SK-N-SH (cell line): Measurements from ENCODE around the gene SFT2D1.

Experiments
- CTCF ChIP-seq: fragments of 200-600 bp; sonication (generic); IDR thresholded peaks from 2 replicates; pipeline ENCODE4 v1.6.1; 2017; ENCODE audit warnings: antibody characterized with exemption, mild to moderate bottlenecking, moderate library complexity
- EP300 ChIP-seq, 2 experiments: IDR thresholded peaks; 2 replicates each; pipeline versions ENCODE4 v1.4.0 to v1.6.1; 2012; ENCODE audit warnings: borderline replicate concordance in 1 of 2, low read depth in 1 of 2, low read length in 1 of 2
- EZH2phosphoT487 ChIP-seq: fragments of 200-600 bp; sonication (generic); IDR thresholded peaks from 2 replicates; pipeline ENCODE4 v1.6.1; 2017; ENCODE audit warnings: low read depth, mixed run types, mild to moderate bottlenecking, antibody characterized with exemption, moderate library complexity, borderline replicate concordance
- FOSL2 ChIP-seq: IDR thresholded peaks from 2 replicates; pipeline ENCODE4 v1.4.0; 2012; ENCODE audit warnings: low read depth, mild to moderate bottlenecking, moderate library complexity, borderline replicate concordance
- RCOR1 ChIP-seq: fragments of 150-350 bp; IDR thresholded peaks from 2 replicates; pipeline ENCODE4 v1.6.1; 2017; ENCODE audit warnings: antibody characterized with exemption, low read length
- SIN3A ChIP-seq: IDR thresholded peaks from 2 replicates; pipeline ENCODE4 v1.6.1; 2012; ENCODE audit warnings: low read depth, mild to moderate bottlenecking, low read length, moderate library complexity, borderline replicate concordance
- SMC3 ChIP-seq: IDR thresholded peaks from 2 replicates; pipeline ENCODE4 v1.6.1; 2012; ENCODE audit warnings: low read depth, low read length, improper control_type of control experiment
- YY1 ChIP-seq: IDR thresholded peaks from 2 replicates; pipeline ENCODE4 v1.4.0; 2012; ENCODE audit warnings: low read depth, mild to moderate bottlenecking

DNA sequence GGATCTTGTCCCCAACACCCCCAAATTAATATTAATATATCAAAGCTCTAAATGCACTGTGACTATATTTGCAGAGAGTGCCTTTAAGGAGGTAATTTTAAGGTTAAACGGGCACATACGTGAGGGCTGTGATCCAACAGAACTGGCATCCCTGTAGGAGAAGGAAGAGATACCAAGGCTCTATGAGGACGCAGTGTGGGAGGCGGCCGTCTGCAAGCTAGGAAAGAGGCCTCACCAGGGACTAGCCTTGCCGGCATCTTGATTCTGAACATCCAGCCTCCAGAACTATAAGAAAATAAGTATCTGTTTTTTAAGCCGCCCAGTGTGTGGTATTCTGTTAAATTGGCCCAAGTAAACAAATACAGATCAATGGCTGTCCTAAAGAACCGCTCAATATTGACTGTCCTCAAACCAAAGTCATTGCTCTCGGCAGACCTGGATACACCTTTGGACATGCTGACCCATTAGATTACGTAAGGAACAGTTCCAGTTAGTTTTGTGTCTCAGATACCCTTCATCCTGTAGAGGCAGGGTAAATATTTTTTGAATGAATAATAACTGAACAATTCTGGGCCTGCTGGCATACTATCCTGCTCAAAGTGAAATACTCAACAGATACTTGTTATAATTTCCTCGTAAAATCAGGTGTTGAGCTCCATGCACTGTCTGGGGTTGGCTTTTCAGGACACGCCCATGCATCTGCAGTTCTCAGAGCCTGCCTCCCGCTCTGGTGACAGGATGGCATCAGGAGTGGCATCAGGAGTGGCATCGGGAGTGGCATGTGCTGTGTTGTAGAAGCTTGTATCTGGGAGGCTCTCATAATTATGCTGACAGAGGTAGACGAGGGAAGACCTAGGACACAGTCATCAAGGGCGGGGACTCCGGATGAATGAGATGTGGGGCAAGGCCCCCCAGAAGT is 40.5 kb downstream of the SFT2D1 start:
- TF ChIP-seq RCOR1 = no peak
- TF ChIP-seq SIN3A = no peak
- no peak for TF ChIP-seq CTCF
- no peak for TF ChIP-seq SMC3
- TF ChIP-seq FOSL2 = no peak
- no peak for TF ChIP-seq EP300 (IDR thresholded peaks at IDR 0.05; ENCODE audit: borderline replicate concordance in 1 of 2, low read depth in 1 of 2, low read length in 1 of 2)
- no peak for TF ChIP-seq YY1
- TF ChIP-seq EZH2phosphoT487 = no peak
